Panc1 (cell line): ENCODE data around the gene HPF1. TPM values are rescaled to one million over a fixed set of nuclear protein-coding genes. Genes with fewer than 3 reads are reported as not detected.

Experiments used
- ATAC-seq: fragments of 200-7000 bp; cut with Tn5 transposase; 2 replicates; pipeline ENCODE4 v1.9.1; 2020; ENCODE audit warnings: mild to moderate bottlenecking, moderate library complexity
- BruUV-seq: library from RNA; stranded (reverse); fragments of 400-500 nt; replicated peaks from 2 replicates; lab custom pipeline; 2021; lab: Mats Ljungman, UMichigan
- CTCF ChIA-PET: fragments of 300-600 bp; sonication (Branson Sonifier 250); formaldehyde crosslinking; loops from one replicate; lab custom pipeline; 2022; ENCODE audit warnings: antibody characterized with exemption; lab: Charles Lee
- POLR2A ChIA-PET: fragments of 300-600 bp; sonication (Branson Sonifier 250); formaldehyde crosslinking; loops from one replicate; lab custom pipeline; 2022; ENCODE audit warnings: antibody characterized with exemption; lab: Charles Lee
- DNase-seq: peaks from one replicate; pipeline ENCODE4 v3.0.0-alpha.2; 2010; ENCODE audit warnings: low read depth, low spot score
- H3K27ac ChIP-seq: 2 replicates; pipeline ENCODE4 v1.5.1; 2011; ENCODE audit warnings: mild to moderate bottlenecking, low read length, inconsistent platforms
- H3K27me3 ChIP-seq: fragments of 200-500 bp; sonication (Bioruptor generic); 2 replicates; pipeline ENCODE4 v1.6.0; 2014; ENCODE audit warnings: low read length, inconsistent platforms; ENCODE audit not compliant: control insufficient read depth, insufficient read depth
- H3K36me3 ChIP-seq: fragments of 200-500 bp; sonication (Bioruptor generic); 2 replicates; pipeline ENCODE4 v1.5.1; 2014; ENCODE audit warnings: inconsistent platforms, mild to moderate bottlenecking, low read length, moderate library complexity; ENCODE audit not compliant: control insufficient read depth, insufficient read depth
- H3K4me1 ChIP-seq: 2 replicates; pipeline ENCODE4 v1.5.1; 2011; ENCODE audit warnings: inconsistent platforms, mild to moderate bottlenecking, low read length, moderate library complexity; ENCODE audit not compliant: control insufficient read depth, insufficient read depth
- H3K4me3 ChIP-seq, 2 experiments: 2 replicates each; pipeline ENCODE4 v1.5.1; 2011 to 2012; ENCODE audit warnings: low read depth in 2 of 2, low read length in 2 of 2, mild to moderate bottlenecking in 2 of 2, inconsistent platforms in 1 of 2, moderate library complexity in 1 of 2
- H3K9me3 ChIP-seq: fragments of 200-500 bp; sonication (Bioruptor generic); 2 replicates; pipeline ENCODE4 v1.5.1; 2014; ENCODE audit warnings: low read depth, mild to moderate bottlenecking, inconsistent platforms, low read length, moderate library complexity; ENCODE audit not compliant: control insufficient read depth, insufficient read depth
- CTCF ChIP-seq: fragments of 450-650 bp; IDR thresholded peaks from 2 replicates; pipeline ENCODE4 v1.5.1; 2017; ENCODE audit warnings: mild to moderate bottlenecking
- POLR2AphosphoS5 ChIP-seq: IDR thresholded peaks from 2 replicates; pipeline ENCODE4 v1.6.1; 2012; ENCODE audit warnings: mild to moderate bottlenecking, low read depth, low read length, moderate library complexity
- REST ChIP-seq, 2 experiments: IDR thresholded peaks; 2 replicates each; pipeline ENCODE4 v1.6.1; 2011 to 2012; ENCODE audit warnings: low read depth in 2 of 2, control low read depth in 1 of 2, low read length in 1 of 2, mild to moderate bottlenecking in 1 of 2, moderate library complexity in 1 of 2; ENCODE audit not compliant: insufficient read depth in 1 of 2
- SIN3A ChIP-seq: IDR thresholded peaks from 2 replicates; pipeline ENCODE4 v1.6.1; 2012; ENCODE audit warnings: low read depth, mild to moderate bottlenecking, low read length, moderate library complexity, borderline replicate concordance; ENCODE audit not compliant: insufficient read depth
- TCF7L2 ChIP-seq: IDR thresholded peaks from 2 replicates; pipeline ENCODE4 v1.6.1; 2011; ENCODE audit warnings: mild to moderate bottlenecking, low read depth, low read length, inconsistent platforms
- in situ Hi-C: cut with HindIII; loops from 2 replicates; pipeline ENCODE4 v1.10.0; 2016; ENCODE audit warnings: low sequenced_read_pairs, low pct_unique_long_range_greater_than_20kb
- intact Hi-C: fragments of 100-400 bp; cut with micrococcal nuclease; formaldehyde crosslinking; loops from one replicate; pipeline ENCODE4 v1.10.0; 2022; ENCODE audit not compliant: unreplicated experiment
- total RNA-seq: library from RNA; stranded (reverse); gene quantifications from one replicate; pipeline ENCODE4 v1.2.1, GENCODE V29; 2021; ENCODE audit not compliant: unreplicated experiment

Gene HPF1
- total RNA-seq, 1 experiment from 2014 or later, result 21.4 TPM

GRCh38 chr4:169791527-169792156 is 33.9 kb upstream of the HPF1 start:
- ATAC-seq, result peak; percentile 87
- H3K4me1 ChIP-seq, result no peaks in the 10 kb centered on the region
- ChIA-PET POLR2A (interaction anchor here (0.7 kb wide), 1 partner anchor 733 kb away, joined by 3 read pairs; no protein-coding TSS in a partner anchor), CTCF (interaction anchor here (0.6 kb wide), 2 partner anchors 59 to 258 kb away, joined by 5 to 6 read pairs; no protein-coding TSS in a partner anchor)
- peak overlapping the region; percentile 22 to 29; a peak in 2 of 4 replicates for H3K4me3 ChIP-seq
- no TSS peak for BruUV-seq
- peak; percentile 24 for DNase-seq
- H3K36me3 ChIP-seq, result no peaks in the 10 kb centered on the region
- in situ Hi-C loops (no loop called here), intact Hi-C loops (no loop called here)
- TF ChIP-seq REST (IDR thresholded peaks at IDR 0.05; ENCODE audit: insufficient read depth in 1 of 2, low read depth in 2 of 2, low read length in 1 of 2), result no peak
- peak; percentile 73 for TF ChIP-seq CTCF
- TF ChIP-seq POLR2AphosphoS5, result no peak
- TF ChIP-seq SIN3A, result no peak
- no peaks in the 10 kb centered on the region for H3K9me3 ChIP-seq
- H3K27me3 ChIP-seq, result peaks cover 10% of the 10 kb centered on the region
- H3K27ac ChIP-seq, result no peak overlapping the region

- in situ Hi-C loops (no loop called here), intact Hi-C loops (no loop called here)
- H3K27ac ChIP-seq, result no peak overlapping the region
- no peaks in the 10 kb centered on the region for H3K36me3 ChIP-seq
- no peaks in the 10 kb centered on the region for H3K9me3 ChIP-seq
- peaks cover 10% of the 10 kb centered on the region for H3K27me3 ChIP-seq
- no TSS peak for BruUV-seq
- H3K4me1 ChIP-seq, result no peaks in the 10 kb centered on the region
- no peak overlapping the region; a peak in 1 of 4 replicates for H3K4me3 ChIP-seq
- DNase-seq, result no peak
- ChIA-PET POLR2A (interaction anchor here (0.7 kb wide), 1 partner anchor 732 kb away, joined by 3 read pairs; no protein-coding TSS in a partner anchor), CTCF (interaction anchor here (0.6 kb wide), 2 partner anchors 59 to 259 kb away, joined by 5 to 6 read pairs; no protein-coding TSS in a partner anchor)
- no peak for ATAC-seq
- TF ChIP-seq POLR2AphosphoS5, result no peak
- no peak for TF ChIP-seq TCF7L2
- TF ChIP-seq SIN3A, result no peak
- no peak for TF ChIP-seq REST (IDR thresholded peaks at IDR 0.05; ENCODE audit: insufficient read depth in 1 of 2, low read depth in 2 of 2, low read length in 1 of 2)
- no peak for TF ChIP-seq CTCF
Measured at GRCh38 chr4:169791062-169791461, 33.3 kb upstream of the HPF1 start.
